NCI-H510A treated with DMSO at 0.1 percent for 48 hours (cell line): ENCODE measurements around the gene TSPOAP1.
A peak's percentile ranks its signal among the peaks of the same experiment; 100 is the strongest.

Source experiments
- DNase-seq: peaks from one replicate; lab custom pipeline; 2025; lab: John Stamatoyannopoulos, UW

Gene TSPOAP1

DNA sequence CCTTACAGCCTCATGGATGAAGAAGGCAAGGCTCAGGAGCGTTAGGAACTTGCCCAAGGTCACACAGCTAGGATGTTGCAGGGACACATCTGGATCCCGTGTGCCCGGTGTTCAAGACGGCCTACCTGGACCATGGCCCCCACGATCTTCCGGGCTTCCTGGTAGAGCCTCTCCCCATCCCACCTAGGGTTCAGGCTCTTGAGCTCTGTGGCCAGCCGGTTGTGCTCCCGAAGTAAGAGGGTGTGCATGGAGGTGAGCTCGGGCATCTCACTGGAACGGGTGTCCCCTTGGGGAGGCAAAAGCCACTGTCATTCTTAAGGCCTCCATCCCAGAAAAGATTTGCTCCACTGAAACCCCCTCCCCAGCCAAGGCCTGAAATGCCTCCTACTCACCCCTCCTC is 53.2 kb downstream of the TSPOAP1 start:
- no peak for DNase-seq

DNA sequence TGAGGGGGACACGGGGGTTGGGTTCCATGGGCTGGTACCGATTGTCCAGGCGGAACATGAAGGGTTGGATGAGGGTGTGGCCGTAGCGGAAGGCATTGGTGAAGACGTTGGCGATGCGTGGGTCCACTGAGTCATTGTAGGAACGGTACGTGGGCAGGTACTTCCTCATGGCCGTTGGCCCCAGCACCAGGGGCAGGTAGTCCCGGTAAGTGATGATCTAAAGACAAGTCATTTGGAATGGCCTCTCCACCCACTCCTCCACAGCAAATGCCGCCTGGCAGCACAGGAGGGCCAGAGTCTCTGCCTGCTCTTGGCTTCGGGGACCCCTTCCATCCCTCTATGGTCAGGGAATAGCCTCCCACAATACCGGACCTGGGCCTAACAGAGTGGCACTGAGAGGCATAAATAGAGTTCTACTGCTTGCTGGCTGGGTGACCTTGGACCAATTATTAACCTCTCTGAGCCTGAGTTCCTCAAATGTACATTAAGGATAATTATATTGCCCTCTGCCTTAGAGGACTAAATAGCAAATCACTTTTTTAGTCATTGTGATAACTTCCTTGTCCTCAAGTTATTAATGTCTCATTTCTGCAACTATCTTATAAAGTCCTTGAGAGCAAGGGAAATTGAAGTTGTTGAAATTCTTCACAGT is 55.0 kb downstream of the TSPOAP1 start:
- no peak for DNase-seq

DNA sequence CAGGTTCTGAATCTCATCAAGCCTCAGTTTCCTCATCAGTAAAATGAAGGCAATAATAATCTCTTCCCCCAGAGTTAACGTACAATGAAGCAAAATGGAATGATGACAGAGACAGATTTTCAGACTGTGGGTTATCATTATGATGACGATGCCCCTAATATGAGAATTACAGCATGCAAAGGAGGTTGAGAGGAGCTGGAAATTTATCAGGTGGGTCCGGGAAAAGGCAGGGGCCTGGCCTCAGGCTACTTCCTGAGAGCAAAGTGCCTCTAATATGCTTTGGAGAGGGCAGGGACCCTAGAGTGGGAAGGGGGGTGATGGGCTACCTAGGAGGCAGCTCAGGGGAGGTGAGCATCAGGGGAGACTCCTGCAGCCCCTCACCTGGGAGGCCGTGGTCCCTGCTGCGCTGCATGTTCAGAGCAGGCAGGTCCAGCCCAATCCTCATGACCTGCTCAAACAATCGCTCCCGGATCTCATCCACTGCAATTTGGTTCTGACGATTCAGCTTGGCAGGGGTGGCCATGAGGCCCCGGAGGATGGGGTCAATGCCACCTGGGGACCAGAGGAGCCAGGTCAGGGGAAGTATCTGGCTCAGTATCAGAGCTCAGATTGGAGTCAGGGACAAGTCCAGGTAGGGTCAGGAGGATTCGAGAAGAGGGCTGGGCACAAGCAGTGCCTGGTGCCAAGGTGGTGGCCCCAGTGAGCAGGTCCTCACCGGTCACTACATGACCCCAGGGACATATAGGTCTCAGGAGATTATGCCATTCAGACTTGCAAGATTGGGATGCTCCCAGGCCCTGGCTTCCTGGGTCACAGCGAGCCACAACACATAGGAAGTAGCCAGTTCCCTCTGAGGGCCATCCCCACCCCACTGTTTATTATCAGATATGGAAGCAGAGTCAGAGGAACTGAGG is 56.0 kb downstream of the TSPOAP1 start:
- DNase-seq, result no peak

DNA sequence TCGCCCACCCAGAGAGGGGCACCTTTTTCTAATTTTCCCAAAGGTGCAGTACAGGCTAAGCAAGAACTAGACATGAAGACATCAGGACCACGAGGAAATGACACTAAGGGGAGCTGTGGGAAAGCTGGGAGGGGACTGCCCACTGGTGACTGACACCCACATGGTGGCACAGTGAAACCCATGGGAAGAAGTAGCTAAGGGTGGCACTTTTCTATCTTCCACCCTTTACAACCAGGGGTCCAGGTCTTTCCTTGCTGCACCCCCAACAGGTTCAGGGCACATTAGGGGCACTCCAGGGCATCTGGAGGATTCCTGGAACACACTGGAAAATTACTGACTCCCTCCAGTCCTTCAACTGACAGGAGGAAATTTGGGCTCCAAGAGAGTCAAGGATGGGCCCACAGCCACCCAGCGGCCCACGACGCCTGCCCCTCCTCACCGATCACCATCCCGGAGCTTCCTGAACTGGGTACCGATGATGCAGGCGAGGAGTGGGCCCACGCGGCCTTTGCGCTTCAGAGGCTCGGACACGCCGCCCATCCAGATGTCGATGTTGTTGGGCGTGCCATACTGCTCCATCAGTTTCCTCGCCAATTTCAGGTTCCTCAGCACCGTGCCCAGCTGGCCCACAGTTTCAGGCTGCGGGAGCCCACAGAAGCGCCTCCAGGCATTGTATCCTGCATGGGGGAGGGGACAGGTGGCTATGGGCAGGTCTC is 57.2 kb downstream of the TSPOAP1 start:
- DNase-seq, result no peak

DNA sequence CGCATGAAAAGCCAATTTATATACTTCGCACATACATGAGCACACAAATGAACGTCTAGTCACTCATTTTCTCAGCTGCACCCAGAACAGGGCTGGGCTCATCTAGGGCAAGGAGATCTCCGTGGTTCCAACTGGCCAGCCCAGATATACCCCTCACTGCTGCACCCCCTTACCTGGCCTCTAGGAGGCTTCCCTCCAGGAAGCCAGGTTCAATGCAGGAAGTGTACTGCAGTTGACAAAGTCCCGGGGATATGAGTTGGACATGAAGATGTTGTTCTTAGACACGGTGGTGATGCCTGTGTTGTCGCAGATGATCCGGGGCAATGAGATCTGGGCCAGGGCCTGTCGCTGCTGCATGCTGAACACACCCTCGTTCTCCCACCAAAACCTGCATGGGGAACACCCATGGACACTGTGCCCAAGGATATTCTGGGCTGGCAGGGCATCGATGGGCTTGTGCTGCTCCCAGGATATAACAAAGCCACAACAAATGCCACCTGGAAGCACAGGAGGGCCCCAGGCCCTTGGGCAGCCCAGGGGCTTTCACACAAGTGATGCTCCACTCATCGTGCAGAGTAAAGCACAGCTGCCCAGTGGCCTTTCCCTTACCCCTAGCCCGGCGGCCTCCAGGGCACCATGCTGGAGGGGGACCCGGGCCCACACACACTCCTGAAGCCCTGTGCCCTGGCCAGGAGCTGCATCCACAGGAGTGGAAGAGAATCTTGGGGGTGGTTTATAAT is 57.9 kb downstream of the TSPOAP1 start:
- DNase-seq, result peak; percentile 8

DNA sequence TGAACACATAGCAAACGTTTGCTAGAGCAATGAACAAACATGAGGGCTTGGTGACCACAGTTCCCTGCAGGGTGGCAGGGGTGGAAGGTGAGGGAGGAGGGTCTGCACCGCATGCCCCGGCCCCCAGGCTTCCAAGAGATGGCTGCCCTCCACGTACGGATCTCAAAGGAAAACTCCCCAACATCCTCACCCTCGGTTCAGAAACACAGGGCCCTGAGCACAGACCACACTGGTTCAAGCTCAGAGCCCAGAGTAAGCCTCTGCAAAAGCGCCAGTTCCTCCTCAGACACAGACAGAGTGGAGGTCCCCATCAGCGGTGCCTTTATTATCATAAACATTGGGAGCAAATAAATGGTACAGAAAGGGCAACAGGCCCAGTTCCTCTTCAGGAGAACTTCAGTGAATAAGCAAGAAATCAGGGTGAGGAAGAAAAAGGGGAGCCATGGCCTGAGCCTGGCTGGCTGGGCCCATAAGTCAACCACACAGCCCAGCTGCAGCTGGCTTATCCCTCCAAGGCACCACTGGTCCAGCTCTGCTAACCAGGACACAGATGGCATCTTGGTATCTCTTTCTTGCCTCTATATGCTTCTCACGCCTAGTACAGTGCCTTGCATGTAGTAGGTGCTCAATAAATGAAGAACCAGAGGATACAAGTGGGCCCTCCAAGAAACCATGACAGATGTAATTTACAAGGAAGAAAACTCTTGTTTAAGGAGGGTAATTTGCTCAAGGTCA is 58.9 kb downstream of the TSPOAP1 start:
- DNase-seq, result no peak

DNA sequence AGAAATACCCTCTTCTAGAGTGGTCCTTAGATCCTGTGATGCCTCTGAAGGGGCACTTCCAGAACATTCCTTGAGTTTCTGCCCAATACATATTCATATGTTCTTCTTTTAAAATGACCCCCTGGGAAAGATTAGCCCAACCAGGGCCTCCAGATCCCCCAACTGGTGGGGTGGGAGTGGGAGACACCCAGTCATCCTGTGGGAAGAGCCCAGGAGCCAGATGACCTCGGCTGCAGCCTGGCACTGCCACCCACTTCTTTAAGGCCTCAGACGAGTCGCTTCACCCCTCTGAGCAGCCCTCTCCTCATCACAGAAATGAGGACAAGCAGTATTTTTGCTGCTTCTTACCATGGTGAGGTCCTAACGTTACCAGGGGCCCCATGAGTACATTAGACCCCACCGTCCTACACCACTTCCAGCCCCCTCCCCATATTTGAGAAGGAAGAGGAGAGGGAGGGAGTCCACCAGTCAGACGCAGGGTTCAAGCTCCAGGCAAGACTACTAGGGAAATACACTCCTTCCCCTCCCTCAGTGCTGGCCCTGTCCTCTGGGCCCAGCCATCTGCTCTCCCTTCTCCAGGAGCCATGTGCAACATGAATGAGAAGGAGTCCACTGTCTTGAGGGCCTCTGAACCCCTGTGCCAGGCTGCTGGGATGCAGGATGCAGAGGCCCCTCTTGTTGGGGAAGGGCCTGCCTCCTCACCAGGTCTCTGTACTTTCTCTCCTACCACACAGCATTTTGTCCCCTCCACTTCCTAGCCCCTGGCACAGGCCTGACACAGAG is 59.6 kb downstream of the TSPOAP1 start:
- DNase-seq, result no peak

DNA sequence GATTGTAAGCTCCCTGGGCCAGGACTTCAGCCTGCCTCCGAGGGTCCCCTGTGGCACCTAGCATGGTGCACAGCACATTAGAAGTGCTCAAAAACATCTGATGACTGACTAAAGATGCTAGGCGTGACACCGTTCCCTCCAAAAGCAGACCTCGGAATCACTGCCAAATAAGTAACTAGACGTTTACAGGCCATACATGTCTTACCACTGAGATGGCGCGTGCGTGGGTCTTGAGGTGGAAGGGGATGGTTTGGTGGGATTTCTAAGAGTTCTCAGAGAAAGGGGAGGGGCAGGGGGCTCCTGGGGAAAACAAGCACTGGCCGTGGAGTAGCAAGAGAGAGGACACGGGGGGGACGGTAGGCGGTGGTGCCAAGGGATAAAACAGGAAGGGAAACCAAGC is 60.3 kb downstream of the TSPOAP1 start:
- no peak for DNase-seq

DNA sequence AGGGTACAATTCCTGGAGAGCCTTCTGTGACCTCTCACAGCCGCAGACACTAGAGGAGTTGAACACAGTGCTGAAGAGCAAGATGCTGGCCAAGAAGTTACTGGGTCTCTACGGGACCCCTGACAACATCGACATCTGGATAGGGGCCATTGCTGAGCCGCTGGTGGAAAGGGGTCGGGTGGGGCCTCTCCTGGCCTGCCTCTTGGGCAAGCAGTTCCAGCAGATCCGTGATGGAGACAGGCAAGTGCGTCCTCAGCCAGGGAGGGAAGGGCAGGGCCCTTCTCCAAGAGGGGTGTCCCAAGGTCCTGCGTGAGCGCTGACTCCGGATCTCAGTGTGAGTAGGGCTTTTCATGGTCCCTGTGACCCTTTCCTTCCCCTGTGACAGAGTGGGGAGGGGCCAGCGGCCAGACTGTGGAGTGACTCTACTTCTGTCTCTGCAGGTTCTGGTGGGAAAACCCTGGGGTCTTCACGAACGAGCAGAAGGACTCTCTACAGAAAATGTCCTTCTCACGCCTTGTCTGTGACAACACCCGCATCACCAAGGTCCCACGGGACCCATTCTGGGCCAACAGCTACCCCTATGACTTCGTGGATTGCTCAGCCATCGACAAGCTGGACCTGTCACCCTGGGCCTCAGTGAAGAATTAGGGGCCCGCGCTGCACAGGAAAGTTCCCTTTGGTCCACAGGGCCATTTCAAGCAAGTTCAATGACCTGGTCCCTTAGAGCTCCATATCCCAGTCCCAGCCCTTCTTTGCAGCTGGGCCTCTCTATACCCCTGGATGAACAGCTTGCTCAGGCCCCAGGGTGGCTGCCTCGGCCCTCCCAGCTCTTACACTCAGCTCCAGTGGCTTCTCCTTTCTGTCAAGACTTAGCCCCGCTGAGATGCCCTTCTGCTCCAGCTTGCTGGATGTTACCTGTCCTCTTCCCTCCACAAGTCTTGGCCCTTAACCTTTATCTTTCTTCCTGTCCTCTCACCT is 61.0 kb downstream of the TSPOAP1 start:
- DNase-seq, result no peak

DNA sequence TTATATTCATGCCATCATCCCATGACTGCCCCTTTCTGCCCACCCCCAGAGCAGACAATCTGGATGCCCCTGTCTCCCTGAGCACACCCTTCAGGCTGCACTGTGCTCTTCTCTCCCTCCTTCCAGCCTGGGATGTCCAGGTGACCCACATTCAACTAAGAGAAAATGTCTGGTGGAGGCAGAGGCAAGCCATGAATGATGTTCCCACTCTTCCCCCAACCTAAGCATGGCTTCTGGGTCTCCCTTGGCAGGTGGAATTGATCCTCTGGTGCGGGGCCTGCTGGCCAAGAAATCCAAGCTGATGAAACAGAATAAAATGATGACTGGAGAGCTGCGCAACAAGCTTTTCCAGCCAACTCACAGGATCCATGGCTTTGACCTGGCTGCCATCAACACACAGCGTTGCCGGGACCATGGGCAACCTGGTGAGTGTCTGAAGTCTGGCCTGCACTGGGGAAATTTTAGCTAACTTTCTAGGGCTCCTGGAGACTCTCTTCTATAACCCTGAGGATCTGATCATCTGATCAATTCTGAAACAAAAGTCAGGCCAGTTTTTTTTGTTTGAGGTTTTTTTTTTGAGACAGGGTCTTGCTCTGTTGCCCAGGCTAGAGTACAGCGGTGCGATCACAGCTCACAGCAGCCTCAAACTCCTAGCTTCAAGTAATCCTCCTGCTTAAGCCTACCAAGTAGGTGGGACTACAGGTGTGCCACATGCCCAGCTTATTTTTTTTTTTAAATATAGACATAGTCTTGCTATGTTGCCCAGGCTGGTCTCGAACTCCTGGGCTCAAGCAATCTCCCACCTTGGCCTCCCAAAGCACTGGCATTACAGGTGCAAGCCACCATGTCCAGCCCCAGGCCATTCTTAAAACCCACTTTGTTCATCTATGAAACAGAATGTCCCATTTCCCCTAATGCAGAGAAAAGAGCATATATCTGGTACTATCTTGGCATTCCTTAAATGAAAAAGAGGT is 62.4 kb downstream of the TSPOAP1 start:
- no peak for DNase-seq

DNA sequence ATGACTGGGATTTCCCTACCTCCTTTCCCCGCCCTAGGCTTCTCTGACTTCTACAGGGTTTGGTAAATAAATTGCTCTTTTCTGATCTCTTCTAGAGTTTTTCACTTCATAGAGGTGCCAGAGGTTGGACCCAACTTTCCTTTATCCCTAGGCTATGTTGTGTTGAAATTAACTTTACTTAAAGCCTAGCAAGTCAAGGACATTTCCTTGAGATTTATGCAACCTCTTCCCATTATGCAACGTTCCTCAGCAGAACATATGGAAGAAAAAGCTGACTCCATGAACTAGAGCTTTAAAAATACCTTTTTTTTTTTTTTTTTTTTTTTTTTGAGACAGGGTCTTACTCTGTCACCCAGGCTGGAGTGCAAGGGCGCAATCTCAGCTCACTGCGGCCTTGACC is 63.3 kb downstream of the TSPOAP1 start:
- DNase-seq, result no peak

DNA sequence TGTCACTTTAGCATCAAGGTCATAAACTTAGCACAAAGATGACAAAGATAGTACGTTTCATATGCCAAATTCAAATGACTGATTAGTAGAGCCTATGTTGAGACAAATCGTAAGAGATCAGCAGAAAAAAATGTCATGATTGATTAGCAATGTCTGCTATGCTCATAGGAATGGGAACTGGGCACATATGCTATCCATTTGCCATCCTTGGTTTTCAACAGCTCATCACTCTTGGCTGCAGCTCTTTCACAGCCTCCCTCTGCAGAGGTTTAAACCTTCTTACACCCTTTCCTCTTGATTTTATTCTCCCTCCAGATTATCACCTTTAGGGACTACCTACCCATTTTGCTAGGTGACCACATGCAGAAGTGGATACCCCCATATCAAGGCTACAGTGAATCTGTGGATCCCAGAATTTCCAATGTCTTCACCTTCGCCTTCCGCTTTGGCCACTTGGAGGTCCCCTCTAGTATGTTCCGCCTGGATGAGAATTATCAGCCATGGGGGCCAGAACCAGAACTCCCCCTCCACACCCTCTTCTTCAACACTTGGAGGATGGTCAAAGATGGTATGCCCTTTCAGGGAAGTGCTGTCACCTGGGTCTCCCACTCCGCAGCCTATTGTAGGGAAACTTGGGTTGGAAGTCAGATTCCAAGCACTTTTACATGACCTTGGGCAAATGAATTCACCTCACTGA is 64.0 kb downstream of the TSPOAP1 start:
- no peak for DNase-seq

DNA sequence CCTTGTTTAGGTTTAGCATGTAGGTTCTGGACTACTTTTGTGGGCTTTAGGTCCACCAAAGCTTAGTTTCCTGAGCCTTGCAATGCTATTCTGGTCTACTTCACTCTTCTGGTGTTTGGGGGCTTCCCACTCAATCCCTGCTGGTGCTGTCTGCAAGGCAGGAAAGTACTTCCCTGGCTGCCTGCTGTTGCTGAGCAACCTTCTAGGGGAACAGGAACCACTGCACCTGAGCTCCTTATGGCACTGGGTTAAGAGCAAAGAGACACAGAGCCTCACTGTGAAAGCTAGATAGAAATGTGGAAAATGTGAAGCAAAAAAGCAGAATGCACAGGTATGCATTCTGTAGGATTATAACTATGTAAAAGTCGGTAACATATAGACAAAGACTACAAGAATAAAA is 64.8 kb downstream of the TSPOAP1 start:
- no peak for DNase-seq

DNA sequence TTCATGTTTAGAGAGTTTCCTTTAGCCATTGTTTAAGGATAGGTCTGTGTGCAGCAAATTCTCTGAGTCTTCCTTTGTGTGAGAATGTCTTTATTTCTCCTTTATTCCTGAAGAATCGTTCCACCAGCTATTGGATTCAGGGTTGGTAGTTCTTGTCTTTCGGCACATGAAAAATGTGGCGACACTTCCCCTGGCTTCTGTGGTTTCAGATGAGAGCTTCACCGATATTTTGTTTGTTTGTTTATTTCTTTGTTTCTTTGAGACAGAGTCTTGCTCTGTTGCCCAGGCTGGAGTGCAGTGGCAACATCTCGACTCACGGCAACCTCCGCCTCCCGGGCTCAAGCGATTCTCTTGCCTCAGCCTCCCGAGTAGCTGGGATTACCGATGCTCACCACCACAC is 66.4 kb downstream of the TSPOAP1 start:
- DNase-seq, result no peak

DNA sequence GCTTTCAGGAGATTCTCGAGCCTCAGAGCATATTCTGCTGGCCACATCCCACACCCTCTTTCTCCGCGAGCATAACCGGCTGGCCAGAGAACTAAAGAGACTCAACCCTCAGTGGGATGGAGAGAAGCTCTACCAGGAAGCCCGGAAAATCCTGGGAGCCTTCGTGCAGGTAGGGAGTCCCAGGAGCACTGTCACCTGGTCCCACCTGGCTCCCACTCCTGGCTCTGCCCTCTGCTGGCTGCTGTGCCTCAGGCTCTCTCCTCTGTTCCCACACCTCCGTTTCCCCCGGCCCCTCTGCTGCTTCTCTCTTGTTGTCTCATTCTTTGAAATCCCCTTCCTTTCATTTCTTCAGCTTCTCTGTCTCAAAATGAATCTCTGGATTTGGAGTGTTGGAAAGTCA is 73.8 kb downstream of the TSPOAP1 start:
- DNase-seq, result no peak

DNA sequence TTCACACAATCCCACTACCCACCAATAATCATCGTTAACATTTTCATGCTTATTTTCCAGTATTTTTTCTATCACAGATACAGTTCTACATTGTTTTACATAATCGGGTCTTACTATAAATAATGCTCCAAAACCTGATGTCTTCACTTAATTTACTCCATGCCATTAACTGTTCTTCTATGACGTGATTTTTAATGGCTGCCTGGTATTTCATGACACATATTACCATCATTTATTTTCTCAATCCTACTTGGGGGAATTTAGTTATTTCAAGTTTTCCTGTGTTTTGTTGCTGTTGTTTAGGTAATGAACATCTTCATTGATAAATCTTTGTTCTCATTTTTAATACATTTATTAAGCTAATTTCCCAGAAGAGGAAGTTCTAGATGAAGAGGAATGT is 75.5 kb downstream of the TSPOAP1 start:
- no peak for DNase-seq

DNA sequence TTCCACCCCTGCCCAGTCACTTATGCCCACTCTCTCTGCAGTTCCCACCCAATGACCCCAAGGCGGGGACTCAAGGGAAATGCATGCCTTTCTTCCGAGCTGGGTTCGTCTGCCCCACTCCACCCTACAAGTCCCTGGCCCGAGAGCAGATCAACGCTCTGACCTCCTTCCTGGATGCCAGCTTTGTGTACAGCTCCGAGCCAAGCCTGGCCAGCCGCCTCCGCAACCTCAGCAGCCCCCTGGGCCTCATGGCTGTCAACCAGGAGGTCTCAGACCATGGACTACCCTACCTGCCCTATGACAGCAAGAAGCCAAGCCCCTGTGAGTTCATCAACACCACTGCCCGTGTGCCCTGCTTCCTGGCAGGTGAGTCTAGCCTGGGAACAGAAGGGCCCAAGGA is 76.5 kb downstream of the TSPOAP1 start:
- no peak for DNase-seq
